Suppressor macrophage treated with lipopolysaccharide for 4 hours (primary cell): Measurements from ENCODE around the gene GPC1.
"Not testable (repeated sequence)": the region's sequence is repeated elsewhere in the genome, so short reads cannot be mapped to it uniquely, and the experiment has no call there.

Source experiments
- DNase-seq: peaks from one replicate; pipeline ENCODE4 v3.0.0-alpha.2; 2020

Gene GPC1

GRCh38 chr2:240469239-240469636 lies 33.8 kb downstream of the GPC1 start:
- no peak for DNase-seq

- no peak for DNase-seq
Measured at GRCh38 chr2:240469740-240470139, 34.3 kb downstream of the GPC1 start.

- no peak for DNase-seq
Measured at GRCh38 chr2:240472078-240472790, 36.8 kb downstream of the GPC1 start.

GRCh38 chr2:240473211-240473610 lies 37.7 kb downstream of the GPC1 start:
- DNase-seq: no peak

- DNase-seq: no peak
Measured at GRCh38 chr2:240477916-240478315, 42.5 kb downstream of the GPC1 start.

GRCh38 chr2:240478346-240479110 lies 43.1 kb downstream of the GPC1 start:
- DNase-seq: no peak

- no peak for DNase-seq
Measured at GRCh38 chr2:240479111-240479501, 43.6 kb downstream of the GPC1 start.

GRCh38 chr2:240480834-240481623 lies 45.6 kb downstream of the GPC1 start:
- no peak for DNase-seq

GRCh38 chr2:240481720-240482119 lies 46.3 kb downstream of the GPC1 start:
- no peak for DNase-seq

GRCh38 chr2:240482141-240482540 lies 46.7 kb downstream of the GPC1 start:
- no peak for DNase-seq

- DNase-seq: no peak
Measured at GRCh38 chr2:240491483-240491882, 56.0 kb downstream of the GPC1 start.

- no peak for DNase-seq
Measured at GRCh38 chr2:240494194-240494793, 58.8 kb downstream of the GPC1 start.

GRCh38 chr2:240494942-240495341 lies 59.5 kb downstream of the GPC1 start:
- not testable (repeated sequence) for DNase-seq

GRCh38 chr2:240497082-240497481 lies 61.6 kb downstream of the GPC1 start:
- DNase-seq: not testable (repeated sequence)

GRCh38 chr2:240498171-240498957 lies 62.9 kb downstream of the GPC1 start:
- no peak for DNase-seq

- DNase-seq: no peak
Measured at GRCh38 chr2:240498958-240499260, 63.4 kb downstream of the GPC1 start.

GRCh38 chr2:240499309-240500301 lies 64.1 kb downstream of the GPC1 start:
- no peak for DNase-seq

GRCh38 chr2:240500561-240501423 lies 65.3 kb downstream of the GPC1 start:
- DNase-seq: no peak

GRCh38 chr2:240501531-240501991 lies 66.1 kb downstream of the GPC1 start:
- DNase-seq: no peak

- DNase-seq: no peak
Measured at GRCh38 chr2:240502059-240502429, 66.6 kb downstream of the GPC1 start.
